IMR-90 (cell line): ENCODE data around the gene PPT2. TPM values are rescaled to one million over a fixed set of nuclear protein-coding genes. Genes with fewer than 3 reads are reported as not detected.

Source experiments
- ATAC-seq: fragments of 200-7000 bp; cut with Tn5 transposase; 2 replicates; pipeline ENCODE4 v1.9.1; 2020; ENCODE audit warnings: low read depth, mild to moderate bottlenecking, moderate library complexity
- BruUV-seq: library from RNA; stranded (reverse); fragments of 400-500 nt; replicated peaks from 2 replicates; lab custom pipeline; 2021; lab: Mats Ljungman, UMichigan
- CTCF ChIA-PET: fragments of 300-600 bp; formaldehyde crosslinking; extraction: SDS; loops from one replicate; lab custom pipeline; 2021; ENCODE audit warnings: antibody characterized with exemption; lab: Yijun Ruan, JAX
- POLR2A ChIA-PET: fragments of 300-600 bp; sonication (Branson Sonifier 250); formaldehyde crosslinking; loops from one replicate; lab custom pipeline; 2022; ENCODE audit warnings: antibody characterized with exemption; ENCODE audit not compliant: unreplicated experiment; lab: Charles Lee
- DNase-seq: peaks from one replicate; pipeline ENCODE4 v3.0.0; 2013
- H2AFZ ChIP-seq: replicated peaks from 2 replicates; pipeline ENCODE3; 2013; ENCODE audit warnings: low read length, mild to moderate bottlenecking; ENCODE audit not compliant: poor library complexity
- H2AK5ac ChIP-seq: 2 replicates; pipeline ENCODE4 v1.6.1; 2013; ENCODE audit warnings: low read depth, low read length, inconsistent platforms
- H2AK9ac ChIP-seq: replicated peaks from 2 replicates; pipeline ENCODE3; 2013; ENCODE audit warnings: mild to moderate bottlenecking, low read depth, low read length, moderate library complexity; ENCODE audit not compliant: poor library complexity
- H2BK120ac ChIP-seq: 2 replicates; pipeline ENCODE4 v1.6.1; 2013; ENCODE audit warnings: low read depth, low read length, inconsistent platforms
- H2BK15ac ChIP-seq: 3 replicates; pipeline ENCODE4 v1.6.1; 2013; ENCODE audit warnings: low read depth, low read length, inconsistent platforms
- H2BK20ac ChIP-seq: 2 replicates; pipeline ENCODE4 v1.6.1; 2013; ENCODE audit warnings: low read depth, mild to moderate bottlenecking, inconsistent platforms, low read length, moderate library complexity
- H2BK5ac ChIP-seq: 2 replicates; pipeline ENCODE4 v1.6.1; 2013; ENCODE audit warnings: mild to moderate bottlenecking, low read depth, low read length, inconsistent platforms; ENCODE audit not compliant: poor library complexity, severe bottlenecking
- H3K14ac ChIP-seq: replicated peaks from 2 replicates; pipeline ENCODE4 v1.6.1; 2013; ENCODE audit warnings: low read depth, low read length, inconsistent platforms
- H3K18ac ChIP-seq: 2 replicates; pipeline ENCODE4 v1.6.1; 2013; ENCODE audit warnings: low read depth, low read length, control low read depth
- H3K23ac ChIP-seq: 2 replicates; pipeline ENCODE4 v1.6.1; 2013; ENCODE audit warnings: low read depth, low read length, inconsistent platforms
- H3K27ac ChIP-seq: 2 replicates; pipeline ENCODE4 v1.5.1; 2013; ENCODE audit warnings: mild to moderate bottlenecking, control low read depth, low read length; ENCODE audit not compliant: insufficient read depth
- H3K27me3 ChIP-seq: 2 replicates; pipeline ENCODE4 v1.6.1; 2013; ENCODE audit warnings: low read length; ENCODE audit not compliant: control insufficient read depth, insufficient read depth
- H3K36me3 ChIP-seq: 2 replicates; pipeline ENCODE4 v1.6.1; 2013; ENCODE audit warnings: low read length, mixed read lengths; ENCODE audit not compliant: control insufficient read depth, insufficient read depth
- H3K4ac ChIP-seq: 2 replicates; pipeline ENCODE4 v1.6.1; 2013; ENCODE audit warnings: low read depth, low read length, inconsistent platforms
- H3K4me1 ChIP-seq: 2 replicates; pipeline ENCODE4 v1.6.1; 2013; ENCODE audit warnings: low read length, mixed read lengths; ENCODE audit not compliant: control insufficient read depth, insufficient read depth
- H3K4me2 ChIP-seq: 2 replicates; pipeline ENCODE4 v1.6.1; 2013; ENCODE audit warnings: low read depth, mild to moderate bottlenecking, control low read depth, low read length, moderate library complexity
- H3K4me3 ChIP-seq: 2 replicates; pipeline ENCODE4 v1.5.1; 2013; ENCODE audit warnings: low read depth, mild to moderate bottlenecking, control low read depth, low read length, moderate library complexity; ENCODE audit not compliant: insufficient read depth
- H3K56ac ChIP-seq: 2 replicates; pipeline ENCODE4 v1.6.1; 2013; ENCODE audit warnings: low read length, inconsistent platforms; ENCODE audit not compliant: insufficient read depth; ENCODE audit errors: extremely low read depth
- H3K79me1 ChIP-seq, 2 experiments: 2 replicates each; pipeline ENCODE4 v1.6.1; 2013; ENCODE audit warnings: low read length in 2 of 2, inconsistent platforms in 1 of 2, low read depth in 1 of 2
- H3K9ac ChIP-seq: 2 replicates; pipeline ENCODE4 v1.6.1; 2013; ENCODE audit warnings: low read depth, low read length, control low read depth
- H3K9me1 ChIP-seq: 2 replicates; pipeline ENCODE4 v1.6.1; 2013; ENCODE audit warnings: low read length, inconsistent platforms; ENCODE audit not compliant: insufficient read depth
- H3K9me3 ChIP-seq: 2 replicates; pipeline ENCODE4 v1.6.1; 2013; ENCODE audit warnings: low read length; ENCODE audit not compliant: control insufficient read depth, insufficient read depth
- H4K20me1 ChIP-seq: 2 replicates; pipeline ENCODE4 v1.6.1; 2013; ENCODE audit warnings: low read length, inconsistent platforms; ENCODE audit not compliant: insufficient read depth
- H4K5ac ChIP-seq: 2 replicates; pipeline ENCODE4 v1.6.1; 2013; ENCODE audit warnings: mild to moderate bottlenecking, low read depth, low read length, control low read depth
- H4K8ac ChIP-seq, 2 experiments: 2 replicates each; pipeline ENCODE4 v1.6.1; 2013; ENCODE audit warnings: low read depth in 2 of 2, low read length in 2 of 2, control low read depth in 1 of 2, inconsistent platforms in 1 of 2
- H4K91ac ChIP-seq: 2 replicates; pipeline ENCODE4 v1.6.1; 2013; ENCODE audit warnings: low read depth, low read length, inconsistent platforms; ENCODE audit not compliant: insufficient read depth
- MAFK ChIP-seq: IDR thresholded peaks from 2 replicates; pipeline ENCODE4 v1.6.1; 2012; ENCODE audit warnings: low read depth, low read length, improper control_type of control experiment
- MAZ ChIP-seq: IDR thresholded peaks from 2 replicates; pipeline ENCODE4 v1.6.1; 2012; ENCODE audit warnings: low read depth, mild to moderate bottlenecking, low read length, improper control_type of control experiment, moderate library complexity, borderline replicate concordance
- WGBS, 2 experiments: methylation state at CpG; one replicate each; pipeline versions ENCODE4 v1.1.5 to v1.1.7; 2013; ENCODE audit warnings: missing lambda C conversion rate in 2 of 2; ENCODE audit not compliant: insufficient read length in 1 of 2; ENCODE audit errors: extremely low coverage in 2 of 2; 5-methylcytosine and 5-hydroxymethylcytosine counted together
- dilution Hi-C: fragments of 300-500 bp; cut with HindIII; formaldehyde crosslinking; loops from one replicate; pipeline ENCODE4 v1.14.3; 2018; ENCODE audit warnings: low sequenced_read_pairs; ENCODE audit not compliant: unreplicated experiment
- in situ Hi-C: fragments of 300-500 bp; cut with MboI; formaldehyde crosslinking; loops from 3 replicates; pipeline ENCODE4 v1.14.3; 2019; ENCODE audit warnings: low sequenced_read_pairs, inconsistent platforms, mixed read lengths
- intact Hi-C: fragments of 100-400 bp; cut with micrococcal nuclease; formaldehyde crosslinking; loops from 2 replicates; pipeline ENCODE4 v1.10.0; 2022
- polyA plus RNA-seq, 3 experiments: library from polyadenylated mRNA; depleted of rRNA; stranded (reverse); fragments of >200 nt; gene quantifications; 2 replicates each; pipeline ENCODE4 v1.2.3, GENCODE V29; 2012; ENCODE audit warnings: low replicate concordance in 1 of 3
- total RNA-seq: library from RNA; depleted of rRNA; stranded (reverse); fragments of >200 nt; gene quantifications from 2 replicates; pipeline ENCODE4 v1.2.3, GENCODE V29; 2012

Gene PPT2
- total and polyA plus RNA-seq, 2 of the 4 experiments (the other 2 are of a cell fraction): 3.2 to 16.2 TPM

GRCh38 chr6:32156891-32157290 is 3.0 kb downstream of the PPT2 start:
- Histone ChIP-seq H2BK5ac (no peak overlapping the region), H3K79me1 (peaks cover 6 to 34% of the 10 kb centered on the region in 2 experiments), H3K56ac (no peak overlapping the region), H4K91ac (no peak overlapping the region), H2AK5ac (no peak overlapping the region), H3K27ac (no peak overlapping the region), H3K23ac (no peak overlapping the region), H3K27me3 (no peaks in the 10 kb centered on the region), H2BK120ac (no peak overlapping the region), H2AK9ac (no peak overlapping the region), H3K9me1 (no peaks in the 10 kb centered on the region), H3K4me2 (no peak overlapping the region), H3K9ac (no peak overlapping the region), H2AFZ (no peak overlapping the region), H3K4me1 (peaks cover 21% of the 10 kb centered on the region), H2BK20ac (no peak overlapping the region), H4K5ac (no peak overlapping the region), H3K18ac (no peak overlapping the region), H4K8ac (no peak overlapping the region), H3K9me3 (no peaks in the 10 kb centered on the region), H2BK15ac (no peak overlapping the region), H3K4me3 (no peak overlapping the region), H3K36me3 (peaks cover 16% of the 10 kb centered on the region), H3K14ac (no peak overlapping the region), H3K4ac (no peak overlapping the region), H4K20me1 (no peaks in the 10 kb centered on the region)
- no peak for ATAC-seq
- TF ChIP-seq MAFK (peak; percentile 69), MAZ (no peak)
- no TSS peak for BruUV-seq
- DNase-seq: no peak
- in situ Hi-C loops (loop anchor here (5.0 kb wide), 1 partner anchor 40 kb away; no protein-coding TSS in a partner anchor), intact Hi-C loops (loop anchor here (10.0 kb wide), 1 partner anchor 112 kb away; no protein-coding TSS in a partner anchor), dilution Hi-C loops (no loop called here)
- no CpG with 5 or more reads among the region's 9 CpGs for WGBS, 2 experiments
- POLR2A ChIA-PET: interaction anchor here (0.7 kb wide), 1 partner anchor 29 kb away, joined by 3 read pairs; the partner anchor contains the start of gene ATF6B
- CTCF ChIA-PET: no interaction called here
